ENCODE data around the gene MYO3B. TPM values are rescaled to one million over a fixed set of nuclear protein-coding genes. Genes with fewer than 3 reads are reported as not detected.
A peak's percentile ranks its signal among the peaks of the same experiment; 100 is the strongest.

Gene MYO3B
- polyA plus RNA-seq, 2 of the 4 experiments (the other 2 are of a cell fraction): 0.01 TPM; not detected in 1

DNA sequence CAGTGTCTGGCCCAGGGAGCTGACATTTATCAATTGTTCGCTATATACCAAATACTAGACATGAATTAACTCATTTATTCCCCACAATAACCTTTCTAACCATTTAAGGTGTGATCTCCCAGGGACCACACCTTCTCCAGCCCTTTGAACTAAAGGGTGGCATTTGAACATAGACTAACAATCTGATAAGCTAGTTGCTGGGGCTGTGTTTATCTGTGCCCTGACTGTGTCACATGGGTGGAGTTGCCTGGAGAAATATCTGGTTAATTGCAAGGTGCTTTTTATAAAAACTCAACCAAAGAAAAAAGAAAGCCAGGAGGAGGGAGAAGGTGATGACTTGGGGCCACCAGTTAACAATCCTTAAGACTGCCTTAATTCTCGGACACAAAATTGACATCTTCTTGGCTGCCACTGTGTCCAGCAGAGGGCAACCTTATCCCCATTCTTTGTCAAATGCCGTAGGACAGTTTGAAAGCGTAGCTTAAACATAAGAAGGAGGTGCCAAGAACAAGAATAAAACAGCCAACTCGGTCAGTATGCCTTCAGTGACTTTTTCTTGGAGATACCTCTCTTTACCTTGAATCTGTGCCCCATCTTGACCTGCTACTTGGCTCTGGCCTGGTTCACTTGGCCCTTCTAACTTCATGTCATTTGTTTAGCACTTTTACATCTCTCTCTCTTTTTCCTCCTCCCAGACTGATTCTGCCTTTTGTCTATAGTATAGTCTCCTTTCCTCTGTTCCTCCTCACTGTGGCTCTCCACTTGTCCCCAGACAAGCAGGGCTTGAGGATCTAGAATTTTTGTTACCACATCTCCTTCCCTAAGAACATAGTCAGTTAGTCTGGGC, 183.4 kb downstream of the MYO3B start:
- ChIA-PET CTCF (interaction anchor here (0.6 to 2.7 kb wide), 31 partner anchors 9 to 512 kb away, joined by 3 to 30 read pairs (median 4); partner anchors contain the start of gene GAD1), POLR2A (no interaction called here)
- H3K27ac ChIP-seq: no peak overlapping the region
- no peak overlapping the region for H3K4me3 ChIP-seq
- no peak overlapping the region for H3K4me2 ChIP-seq
- TF ChIP-seq HOXB5 (CRISPR knock-in tag; IDR thresholded peaks at IDR 0.05) (no peak), SMC3 (IDR thresholded peaks at IDR 0.05) (peak; percentile 70), PHF8 (IDR thresholded peaks at IDR 0.05; ENCODE audit: borderline replicate concordance, low read depth) (no peak), RAD21 (conservative IDR thresholded peaks at IDR 0.05 in 1 of 2, IDR thresholded peaks at IDR 0.05 in 1 of 2) (peak; percentile 55 to 58)
- TF ChIP-seq, protein P1, sequence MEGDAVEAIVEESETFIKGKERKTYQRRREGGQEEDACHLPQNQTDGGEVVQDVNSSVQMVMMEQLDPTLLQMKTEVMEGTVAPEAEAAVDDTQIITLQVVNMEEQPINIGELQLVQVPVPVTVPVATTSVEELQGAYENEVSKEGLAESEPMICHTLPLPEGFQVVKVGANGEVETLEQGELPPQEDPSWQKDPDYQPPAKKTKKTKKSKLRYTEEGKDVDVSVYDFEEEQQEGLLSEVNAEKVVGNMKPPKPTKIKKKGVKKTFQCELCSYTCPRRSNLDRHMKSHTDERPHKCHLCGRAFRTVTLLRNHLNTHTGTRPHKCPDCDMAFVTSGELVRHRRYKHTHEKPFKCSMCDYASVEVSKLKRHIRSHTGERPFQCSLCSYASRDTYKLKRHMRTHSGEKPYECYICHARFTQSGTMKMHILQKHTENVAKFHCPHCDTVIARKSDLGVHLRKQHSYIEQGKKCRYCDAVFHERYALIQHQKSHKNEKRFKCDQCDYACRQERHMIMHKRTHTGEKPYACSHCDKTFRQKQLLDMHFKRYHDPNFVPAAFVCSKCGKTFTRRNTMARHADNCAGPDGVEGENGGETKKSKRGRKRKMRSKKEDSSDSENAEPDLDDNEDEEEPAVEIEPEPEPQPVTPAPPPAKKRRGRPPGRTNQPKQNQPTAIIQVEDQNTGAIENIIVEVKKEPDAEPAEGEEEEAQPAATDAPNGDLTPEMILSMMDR (IDR thresholded peaks at IDR 0.05): peak; percentile 72
- H3K4me1 ChIP-seq: no peaks in the 10 kb centered on the region
- FAIRE-seq (peak; percentile 59), DNase-seq (ENCODE audit: low read depth in 1 of 2, low spot score in 1 of 2) (peak; percentile 17 to 64), ATAC-seq (peak; percentile 92 to 97)
- H3K9me3 ChIP-seq: no peaks in the 10 kb centered on the region
- 6% methylated on average over 5 of the region's 5 CpGs for WGBS (ENCODE audit: missing lambda C conversion rate)

DNA sequence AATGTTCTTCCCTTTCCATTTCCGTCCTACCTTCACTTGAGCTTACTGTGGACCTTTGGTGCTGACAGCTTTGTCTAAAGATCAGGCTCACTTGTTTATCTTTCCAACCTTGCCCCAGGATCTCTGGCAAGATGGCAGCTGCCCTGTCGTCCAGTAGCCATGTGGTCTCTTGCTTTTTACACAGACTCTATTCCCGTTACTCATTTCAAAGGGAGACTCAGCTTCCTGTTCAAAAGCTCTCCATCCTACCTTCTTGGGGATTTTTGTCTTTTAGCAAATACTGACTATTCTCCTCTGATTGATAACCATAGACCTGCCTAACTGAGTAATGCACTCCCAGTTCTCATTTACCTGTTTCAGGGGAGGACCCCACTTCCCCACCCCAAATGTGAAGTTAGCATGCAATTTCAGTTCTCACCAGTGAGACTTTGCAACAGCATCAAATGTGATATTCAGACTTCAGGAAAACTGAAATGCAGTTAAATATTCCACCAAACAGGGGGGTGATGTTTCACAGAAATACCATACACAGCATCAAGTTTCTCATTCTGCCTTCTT, 184.4 kb downstream of the MYO3B start:
- ChIA-PET POLR2A (no interaction called here), CTCF (interaction anchor here (0.9 to 2.7 kb wide), 12 partner anchors 11 to 910 kb away, joined by 3 to 30 read pairs (median 6); partner anchors contain the start of gene GAD1)
- DNase-seq (ENCODE audit: low read depth in 1 of 2, low spot score in 1 of 2): no peak
- TF ChIP-seq GATA3 (IDR thresholded peaks at IDR 0.05; ENCODE audit: borderline replicate concordance) (no peak), FOSL2 (IDR thresholded peaks at IDR 0.05) (no peak), FOSL2 (CRISPR knock-in tag; IDR thresholded peaks at IDR 0.05) (no peak), NPAS2 (CRISPR knock-in tag; IDR thresholded peaks at IDR 0.05; ENCODE audit: borderline replicate concordance) (no peak), JUNB (IDR thresholded peaks at IDR 0.05) (no peak), KDM1A (IDR thresholded peaks at IDR 0.05; ENCODE audit: low read depth) (no peak), RFX5 (IDR thresholded peaks at IDR 0.05) (no peak), FOSB (CRISPR knock-in tag; IDR thresholded peaks at IDR 0.05) (no peak), CEBPB (IDR thresholded peaks at IDR 0.05) (no peak), NFE2L2 (conservative IDR thresholded peaks at IDR 0.05; ENCODE audit: low read length) (no peak), POLR2A (IDR thresholded peaks at IDR 0.05; ENCODE audit: low read length) (no peak), KDM5A (IDR thresholded peaks at IDR 0.05) (no peak)
- TF ChIP-seq, protein P2, sequence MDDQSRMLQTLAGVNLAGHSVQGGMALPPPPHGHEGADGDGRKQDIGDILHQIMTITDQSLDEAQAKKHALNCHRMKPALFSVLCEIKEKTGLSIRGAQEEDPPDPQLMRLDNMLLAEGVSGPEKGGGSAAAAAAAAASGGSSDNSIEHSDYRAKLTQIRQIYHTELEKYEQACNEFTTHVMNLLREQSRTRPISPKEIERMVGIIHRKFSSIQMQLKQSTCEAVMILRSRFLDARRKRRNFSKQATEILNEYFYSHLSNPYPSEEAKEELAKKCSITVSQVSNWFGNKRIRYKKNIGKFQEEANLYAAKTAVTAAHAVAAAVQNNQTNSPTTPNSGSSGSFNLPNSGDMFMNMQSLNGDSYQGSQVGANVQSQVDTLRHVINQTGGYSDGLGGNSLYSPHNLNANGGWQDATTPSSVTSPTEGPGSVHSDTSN (IDR thresholded peaks at IDR 0.05): no peak
- no peaks in the 10 kb centered on the region for H3K9me3 ChIP-seq
- ATAC-seq: no peak
- no peak for FAIRE-seq
- no peaks in the 10 kb centered on the region for H3K4me1 ChIP-seq
- H3K4me2 ChIP-seq: no peak overlapping the region
- no peak overlapping the region for H3K27ac ChIP-seq
- WGBS (ENCODE audit: missing lambda C conversion rate): 62% methylated on average over 3 of the region's 3 CpGs
- H3K4me3 ChIP-seq: no peak overlapping the region

DNA sequence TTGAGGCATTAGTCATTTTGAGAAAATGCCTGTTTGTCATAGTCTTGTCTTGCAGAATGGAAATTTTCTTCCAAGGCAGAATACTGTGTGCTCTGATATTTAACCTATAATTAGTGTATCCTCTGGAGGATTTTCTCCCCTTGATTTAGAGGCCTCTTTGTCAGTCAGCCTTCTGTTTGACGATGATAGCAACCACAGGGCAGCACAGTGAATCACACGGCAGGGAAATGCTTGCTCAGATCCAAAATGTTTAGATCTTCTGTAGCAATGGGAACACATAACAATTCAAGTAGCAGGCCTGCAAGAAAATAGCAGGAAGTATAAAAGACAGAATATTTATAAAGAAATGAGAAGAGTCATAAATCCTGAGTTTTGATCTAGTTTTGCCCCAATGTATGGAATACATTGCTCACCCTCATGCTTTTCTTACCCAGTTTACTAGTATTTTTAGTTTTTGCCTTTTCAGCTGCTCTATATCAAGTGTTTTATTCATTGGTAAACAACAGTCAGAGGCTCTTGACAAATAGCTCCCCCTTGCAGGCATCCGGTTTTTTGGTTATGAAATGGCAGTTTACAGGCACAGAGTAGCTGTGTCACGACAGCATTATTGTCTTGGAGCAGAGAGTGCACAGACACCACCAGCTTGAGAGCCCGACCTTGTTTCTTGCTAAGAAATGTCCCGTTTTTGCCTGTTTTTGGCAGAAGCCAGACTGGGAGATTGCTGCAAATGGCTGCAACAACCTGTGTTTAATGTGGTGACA, 185.1 kb downstream of the MYO3B start:
- no peak for ATAC-seq
- POLR2A ChIA-PET: no interaction called here
- H3K27ac ChIP-seq: no peak overlapping the region
- WGBS (ENCODE audit: missing lambda C conversion rate): 22% methylated on average over 6 of the region's 6 CpGs
- no peak overlapping the region for H3K4me2 ChIP-seq
- H3K4me3 ChIP-seq: no peak overlapping the region
- no peaks in the 10 kb centered on the region for H3K9me3 ChIP-seq
- CTCF ChIA-PET: interaction anchor here (0.7 to 5.7 kb wide), 10 partner anchors 13 to 911 kb away, joined by 3 to 31 read pairs (median 4); partner anchors contain the start of gene GAD1
- H3K4me1 ChIP-seq: no peaks in the 10 kb centered on the region
- FAIRE-seq: no peak
- TF ChIP-seq EP300 (IDR thresholded peaks at IDR 0.05): no peak
- no peak for TF ChIP-seq NFE2L2 (conservative IDR thresholded peaks at IDR 0.05; ENCODE audit: low read length)
- TF ChIP-seq BHLHE40 (IDR thresholded peaks at IDR 0.05; ENCODE audit: low read depth, low read length): no peak
- TF ChIP-seq NPAS2 (CRISPR knock-in tag; IDR thresholded peaks at IDR 0.05; ENCODE audit: borderline replicate concordance): no peak
- no peak for TF ChIP-seq RCOR1 (IDR thresholded peaks at IDR 0.05; ENCODE audit: low read depth, low read length)
- DNase-seq (ENCODE audit: low read depth in 1 of 2, low spot score in 1 of 2): no peak
